ENCODE data around the gene ZFYVE16.
"Not testable (repeated sequence)": the region's sequence is repeated elsewhere in the genome, so short reads cannot be mapped to it uniquely, and the experiment has no call there.

The ZFYVE16 gene

DNA sequence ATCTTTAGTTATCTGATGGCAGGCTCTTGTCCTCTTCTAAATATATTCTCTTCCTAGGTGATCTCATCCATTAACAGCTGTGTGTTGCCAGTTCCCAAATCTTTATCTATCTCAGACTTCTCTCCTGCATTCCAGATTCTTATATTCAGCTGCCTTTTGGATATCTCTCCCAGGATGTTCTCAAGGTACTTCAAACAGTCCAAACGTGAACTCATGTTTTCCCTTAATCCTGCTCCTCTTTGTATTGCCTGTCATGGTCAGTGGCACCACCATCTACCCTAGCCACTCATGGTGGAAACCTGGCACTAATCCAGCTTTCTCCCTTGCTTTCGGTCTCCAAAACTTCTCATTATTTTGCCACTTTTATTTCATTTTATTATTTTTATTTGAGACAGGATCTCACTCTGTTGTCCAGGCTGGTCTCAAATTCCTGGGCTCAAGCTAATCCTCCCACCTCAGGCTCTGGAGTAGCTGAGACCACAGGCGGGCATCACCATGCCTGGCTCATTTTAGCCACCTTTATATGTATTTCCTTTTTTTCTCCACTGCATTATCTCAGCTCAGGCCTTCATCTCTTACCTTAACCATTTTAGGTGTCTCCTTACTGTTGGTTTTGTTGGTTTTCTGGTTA, 3.8 kb downstream of the ZFYVE16 start:
- DNase-seq, result no peak

DNA sequence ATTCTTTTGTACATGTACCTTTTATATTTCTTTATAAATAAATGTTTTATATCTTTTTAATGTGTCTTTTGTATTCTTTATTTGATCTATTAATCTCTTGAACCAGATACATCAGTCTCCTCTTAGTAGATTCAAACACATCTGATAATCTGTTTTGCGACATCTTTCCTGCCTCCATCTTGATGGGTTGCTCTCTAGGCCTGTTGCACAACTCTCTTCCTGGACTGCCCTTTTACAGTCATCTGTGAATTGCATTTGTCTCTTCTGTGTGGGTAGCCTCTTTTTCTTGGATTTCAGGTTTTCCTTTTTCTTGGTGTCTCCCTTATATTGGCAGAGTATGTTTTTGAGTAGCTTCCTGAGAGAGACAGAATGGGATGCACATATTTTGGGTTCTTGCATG, 6.2 kb downstream of the ZFYVE16 start:
- no peak for DNase-seq

DNA sequence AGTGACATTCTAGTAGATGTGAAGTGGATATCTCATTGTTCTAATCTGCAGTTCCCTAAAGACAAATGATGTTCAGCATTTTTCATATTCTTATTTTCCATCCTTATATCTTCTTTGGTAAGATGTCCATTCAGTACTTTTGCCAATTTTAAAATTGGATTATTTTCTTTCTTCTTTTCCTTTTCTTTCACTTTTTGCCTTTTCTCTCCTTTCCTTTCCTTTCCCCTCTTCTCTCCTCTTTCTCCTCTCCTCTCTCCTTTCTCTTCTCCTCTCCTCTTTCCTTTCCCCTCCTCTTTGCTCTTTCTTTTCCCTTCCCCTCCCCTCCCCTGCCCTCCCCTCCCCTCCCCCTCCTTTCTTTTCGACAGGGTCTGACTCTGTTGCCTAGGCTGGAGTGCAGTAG, 10.1 kb downstream of the ZFYVE16 start:
- no peak for DNase-seq

DNA sequence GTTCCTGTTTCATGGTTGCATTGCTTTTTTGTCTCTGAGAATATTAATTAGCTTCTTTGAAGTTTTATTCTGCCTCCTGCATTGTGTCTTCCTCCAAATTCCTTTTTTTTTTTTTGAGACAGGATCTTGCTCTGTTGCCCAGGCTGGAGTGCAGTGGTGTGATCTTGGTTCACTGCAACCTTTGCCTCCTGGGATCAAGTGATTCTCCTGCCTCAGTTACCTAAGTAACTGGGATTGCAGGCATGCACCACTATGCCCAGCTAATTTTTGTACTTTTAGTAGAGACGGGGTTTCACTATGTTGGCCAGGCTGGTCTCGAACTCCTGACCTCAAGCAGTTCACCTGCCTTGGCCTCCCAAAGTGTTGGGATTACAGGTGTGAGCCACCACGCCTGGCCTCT, 16.5 kb downstream of the ZFYVE16 start:
- DNase-seq, result not testable (repeated sequence)

DNA sequence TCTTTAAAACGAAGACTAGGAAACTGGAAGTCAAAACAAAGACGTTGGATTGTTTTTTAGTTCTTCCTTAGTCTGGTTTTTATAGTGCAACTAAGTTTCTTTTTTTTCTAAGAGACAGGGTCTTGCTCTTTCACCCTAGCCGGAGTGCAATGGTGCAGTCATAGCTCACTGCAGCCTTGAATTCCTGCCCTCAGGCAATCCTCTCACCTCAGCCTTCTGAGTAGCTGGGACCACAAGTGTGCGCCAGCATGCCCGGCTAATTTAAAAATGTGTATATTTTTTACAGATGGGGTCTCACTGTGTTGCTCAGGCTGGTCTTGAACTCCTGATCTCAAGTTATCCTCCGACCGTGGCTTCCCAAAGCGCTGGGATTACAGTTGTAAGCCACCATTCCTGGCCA, 27.6 kb downstream of the ZFYVE16 start:
- no peak for DNase-seq

DNA sequence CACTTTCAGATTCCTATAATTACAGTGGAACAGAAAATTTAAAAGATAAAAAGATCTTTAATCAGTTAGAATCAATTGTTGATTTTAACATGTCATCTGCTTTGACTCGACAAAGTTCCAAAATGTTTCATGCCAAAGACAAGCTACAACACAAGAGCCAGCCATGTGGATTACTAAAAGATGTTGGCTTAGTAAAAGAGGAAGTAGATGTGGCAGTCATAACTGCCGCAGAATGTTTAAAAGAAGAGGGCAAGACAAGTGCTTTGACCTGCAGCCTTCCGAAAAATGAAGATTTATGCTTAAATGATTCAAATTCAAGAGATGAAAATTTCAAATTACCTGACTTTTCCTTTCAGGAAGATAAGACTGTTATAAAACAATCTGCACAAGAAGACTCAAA, 29.5 kb downstream of the ZFYVE16 start:
- DNase-seq, result no peak

DNA sequence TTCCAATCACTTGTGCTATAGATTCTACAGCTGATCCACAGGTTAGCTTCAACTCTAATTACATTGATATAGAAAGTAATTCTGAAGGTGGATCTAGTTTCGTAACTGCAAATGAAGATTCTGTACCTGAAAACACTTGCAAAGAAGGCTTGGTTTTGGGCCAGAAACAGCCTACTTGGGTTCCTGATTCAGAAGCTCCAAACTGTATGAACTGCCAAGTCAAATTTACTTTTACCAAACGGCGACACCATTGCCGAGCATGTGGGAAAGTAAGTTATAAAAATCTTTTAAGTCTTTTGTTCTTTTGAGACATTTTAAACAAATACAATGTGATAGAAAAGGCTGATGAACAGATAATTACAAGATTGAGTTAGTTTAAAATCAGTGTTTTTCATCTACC, 30.9 kb downstream of the ZFYVE16 start:
- DNase-seq, result no peak

DNA sequence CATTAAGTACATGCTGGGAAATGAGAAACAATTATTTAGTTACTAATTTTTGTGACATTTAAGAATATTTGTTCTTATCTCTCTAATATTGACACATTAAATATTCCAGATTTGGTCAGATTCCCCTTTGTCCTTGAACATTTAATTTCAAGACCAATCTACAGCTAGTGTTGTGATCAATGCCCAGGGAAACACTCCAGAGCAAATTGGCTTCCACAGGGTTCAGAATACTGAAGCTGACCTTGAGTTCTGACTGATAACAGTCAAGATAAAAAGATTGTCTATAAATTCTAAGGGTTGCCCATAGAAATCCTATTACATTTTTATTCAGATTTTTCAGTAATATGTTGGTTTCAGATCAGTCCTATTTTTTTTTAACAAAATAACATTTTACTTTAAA, 31.3 kb downstream of the ZFYVE16 start:
- DNase-seq, result no peak

DNA sequence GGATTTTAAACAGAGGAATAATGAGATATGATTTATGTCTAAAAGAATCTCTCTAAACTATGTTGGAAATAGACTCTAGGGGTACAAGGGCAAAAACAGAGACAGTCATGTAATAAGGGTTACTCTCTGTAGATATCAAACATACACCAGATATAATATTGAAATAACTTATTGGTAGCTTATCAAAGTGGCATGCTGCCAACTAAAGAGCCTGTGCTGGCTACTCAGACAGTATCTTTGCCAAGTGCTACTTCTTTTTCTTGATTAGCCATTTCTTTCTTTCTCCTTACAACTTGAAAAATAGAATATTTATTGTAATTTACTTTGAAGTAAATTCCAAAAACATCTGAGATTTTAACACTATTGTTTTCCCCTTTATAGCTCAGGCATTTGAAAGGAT, 34.9 kb downstream of the ZFYVE16 start:
- DNase-seq, result no peak

DNA sequence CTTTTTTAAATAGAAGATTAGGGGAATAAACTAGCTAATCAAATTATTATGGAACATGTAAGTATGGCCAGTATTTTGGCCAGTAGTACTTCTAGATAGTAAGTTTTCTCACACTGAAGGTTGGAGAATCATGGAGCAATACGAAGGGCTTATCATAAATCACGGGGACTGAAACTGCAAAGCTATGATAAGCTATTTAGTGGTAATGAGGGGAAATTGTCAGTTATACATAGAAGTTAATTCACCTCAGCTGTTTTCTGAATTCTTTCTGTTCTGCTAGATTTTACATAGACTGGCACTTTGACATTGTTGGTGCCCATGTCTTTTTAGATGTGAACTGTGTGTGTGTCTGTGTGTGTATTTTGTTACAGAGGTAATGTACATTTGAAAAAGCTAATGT, 45.5 kb downstream of the ZFYVE16 start:
- no peak for DNase-seq

DNA sequence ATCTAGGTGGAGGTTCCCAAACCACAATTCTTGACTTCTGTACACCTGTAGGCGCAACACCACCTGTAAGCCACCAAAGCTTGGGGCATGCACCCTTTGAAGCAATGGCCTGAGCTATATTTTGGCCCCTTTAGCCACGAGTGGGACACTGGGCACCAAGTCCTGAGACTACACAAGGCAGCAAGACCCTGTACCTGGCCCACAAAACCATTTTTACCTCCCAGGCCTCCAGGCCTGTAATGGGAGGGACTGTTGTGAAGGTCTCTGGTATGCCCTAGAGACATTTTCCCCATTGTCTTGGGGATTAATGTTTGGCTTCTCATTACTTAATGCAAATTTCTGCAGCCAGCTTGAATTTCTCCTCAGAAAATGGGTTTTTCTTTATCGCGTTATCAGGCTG, 55.4 kb downstream of the ZFYVE16 start:
- DNase-seq, result no peak

DNA sequence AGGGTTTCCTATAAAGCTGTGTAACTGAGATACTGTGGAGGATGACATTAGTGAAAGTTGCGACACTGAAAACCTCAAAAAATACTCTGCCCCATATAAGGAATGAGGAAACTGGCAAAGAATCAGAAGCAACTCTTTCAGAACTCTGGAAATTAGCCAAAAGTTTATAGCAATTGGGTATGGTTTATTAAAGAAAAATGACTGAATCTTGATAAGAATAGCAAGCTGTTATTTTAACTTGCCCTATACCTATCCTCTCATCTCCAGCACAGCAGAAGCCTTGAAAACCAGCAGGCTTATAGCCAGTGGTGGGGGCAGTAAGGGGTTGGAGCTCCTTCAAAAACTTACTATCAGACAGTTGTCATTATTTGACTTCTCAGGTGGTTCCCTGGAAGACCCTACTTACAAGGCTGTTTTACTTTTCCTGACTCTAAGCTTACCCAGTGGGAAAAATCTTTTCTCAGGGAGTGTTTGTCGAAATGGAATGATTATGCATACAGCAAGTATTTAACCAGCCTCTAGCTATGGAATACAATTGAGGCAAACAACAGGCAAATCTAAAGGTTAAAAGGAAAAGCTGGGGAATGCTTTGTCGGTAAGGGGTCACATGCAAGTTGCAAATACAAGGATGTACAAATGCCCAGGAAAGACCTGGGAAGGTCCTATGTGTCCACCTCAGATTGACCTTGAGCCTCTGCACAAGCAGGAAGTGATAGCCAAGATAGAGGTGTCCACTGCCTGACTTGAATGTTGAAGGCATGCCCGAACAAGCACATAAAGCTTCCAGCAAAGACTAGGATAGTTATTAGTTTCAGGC, 59.0 kb downstream of the ZFYVE16 start:
- DNase-seq, result no peak

DNA sequence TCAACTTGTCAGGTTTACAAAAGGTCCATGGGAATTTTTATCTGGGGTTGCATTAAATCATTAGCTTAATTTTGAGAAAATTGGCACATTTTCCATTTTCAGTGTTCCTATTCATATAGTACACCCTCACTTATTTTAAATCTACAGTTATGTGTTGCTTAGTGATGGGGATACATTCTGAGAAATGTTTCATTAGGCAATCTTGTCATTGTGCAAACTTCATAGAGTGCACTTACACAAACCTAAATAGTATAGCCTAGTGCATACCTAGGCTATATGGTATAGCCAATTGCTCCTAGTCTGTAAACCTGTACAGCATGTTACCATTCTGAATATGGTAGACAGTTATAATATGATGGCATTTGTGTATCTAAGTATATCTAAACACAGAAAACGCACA, 60.3 kb downstream of the ZFYVE16 start:
- no peak for DNase-seq

DNA sequence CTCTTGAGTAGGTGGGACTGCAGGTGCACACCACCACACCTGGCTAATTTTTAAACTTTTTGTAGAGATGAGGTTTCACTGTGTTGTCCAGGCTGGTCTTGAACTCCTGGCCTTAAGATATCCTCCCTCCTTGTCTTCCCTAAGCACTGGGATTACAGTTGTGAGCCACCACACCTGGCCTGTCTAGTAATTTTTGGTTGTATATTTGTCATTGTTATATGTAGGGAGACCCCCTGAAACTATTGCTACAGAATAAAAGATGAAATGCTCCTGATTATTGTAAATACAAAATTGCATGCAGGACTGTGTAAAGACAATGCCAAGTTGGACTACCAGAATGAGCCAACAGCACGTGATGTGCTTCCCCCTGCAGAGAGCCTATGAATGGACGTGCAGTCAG, 62.8 kb downstream of the ZFYVE16 start:
- DNase-seq, result not testable (repeated sequence)

DNA sequence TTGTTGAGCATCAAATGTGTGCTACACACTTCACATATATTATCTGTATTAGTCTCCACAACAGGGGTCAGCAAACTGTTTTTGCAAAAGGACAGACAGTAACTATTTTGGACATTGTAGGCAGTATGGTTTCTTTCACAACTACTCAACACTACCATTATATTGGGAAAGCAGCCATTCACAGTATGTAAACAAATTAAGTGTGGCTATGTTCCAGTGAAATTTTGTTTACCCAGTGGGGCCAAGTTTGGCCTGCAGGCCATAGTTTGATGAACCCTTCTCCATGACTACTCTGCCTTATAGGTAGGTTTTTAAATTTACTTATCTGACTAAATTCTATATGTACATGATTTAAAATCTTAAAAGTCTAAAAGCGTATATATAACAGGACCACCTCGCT, 67.1 kb downstream of the ZFYVE16 start:
- no peak for DNase-seq

DNA sequence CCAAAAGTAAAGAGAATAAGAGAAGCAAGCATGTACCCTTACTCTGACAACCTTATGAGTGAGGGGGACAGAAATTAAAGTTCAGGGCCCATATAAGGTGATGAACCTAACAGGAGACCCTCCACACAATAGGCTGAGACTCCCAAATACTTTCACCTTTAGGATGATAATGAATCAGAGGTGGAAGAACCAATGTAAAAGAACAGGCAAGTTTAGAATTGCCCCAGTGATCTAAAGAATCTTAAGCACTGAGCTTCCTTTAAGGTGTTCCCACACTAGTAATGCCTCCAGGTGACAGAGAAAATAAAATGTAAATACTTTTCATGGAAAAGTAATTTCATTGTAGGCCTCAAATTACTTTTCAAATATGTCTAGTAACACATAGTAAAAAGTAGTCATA, 71.8 kb downstream of the ZFYVE16 start:
- no peak for DNase-seq

DNA sequence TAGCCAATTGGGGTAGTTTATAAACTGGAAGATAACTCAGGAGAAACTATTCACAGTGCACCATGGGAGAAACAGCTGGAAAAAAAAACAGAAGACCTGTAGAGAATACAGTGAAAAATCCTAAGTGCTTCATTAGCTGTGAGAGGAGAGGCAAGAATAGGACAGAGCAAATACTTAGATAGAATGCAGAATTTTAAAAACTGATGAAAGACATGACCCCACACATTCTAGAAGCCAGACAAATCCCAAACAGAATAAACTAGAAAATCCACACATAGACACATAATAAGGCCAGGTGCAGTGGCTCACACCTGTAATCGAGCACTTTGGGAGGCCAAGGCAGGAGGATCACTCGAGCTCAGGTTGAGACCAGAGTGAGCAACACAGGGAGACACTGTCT, 72.5 kb downstream of the ZFYVE16 start:
- no peak for DNase-seq

DNA sequence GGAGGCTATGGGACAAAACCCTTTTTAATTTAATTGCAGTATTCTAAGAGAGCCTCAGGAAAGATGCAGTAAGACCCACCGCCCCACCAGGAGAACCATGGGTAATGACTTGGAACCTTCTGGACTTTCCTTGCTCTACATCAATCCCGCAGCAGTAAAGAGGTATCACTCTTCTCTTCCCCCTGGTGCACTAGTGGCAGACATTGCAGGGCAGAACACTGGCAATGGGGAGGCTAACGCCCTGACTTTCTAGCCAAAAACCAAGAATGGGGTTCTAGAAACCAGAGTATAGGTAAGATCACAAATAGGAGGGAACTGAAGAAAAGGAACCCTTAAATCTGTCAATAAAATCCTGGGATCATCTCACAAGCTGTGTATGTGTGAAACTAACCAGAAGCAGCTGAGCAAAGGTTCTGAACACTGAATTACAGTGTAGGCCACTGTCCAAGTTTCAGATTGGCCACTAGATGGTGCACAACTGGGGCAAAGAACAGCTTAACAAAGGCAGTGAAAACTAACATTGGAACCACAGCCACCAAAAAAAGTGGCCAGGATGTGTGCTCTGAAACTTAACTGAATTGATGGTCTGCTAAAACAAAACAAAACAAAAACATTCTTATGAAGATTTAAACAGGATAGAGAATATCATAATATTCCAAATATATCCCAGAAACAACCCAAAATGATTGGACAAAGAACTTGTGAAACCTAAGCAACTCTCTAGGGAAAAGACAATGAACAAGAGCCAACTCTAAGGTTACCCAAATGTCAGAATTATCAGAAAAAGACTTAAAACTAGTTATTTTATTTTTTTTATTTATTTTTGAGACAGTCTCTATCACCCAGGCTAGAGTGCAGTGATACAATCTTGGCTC, 73.4 kb downstream of the ZFYVE16 start:
- no peak for DNase-seq

DNA sequence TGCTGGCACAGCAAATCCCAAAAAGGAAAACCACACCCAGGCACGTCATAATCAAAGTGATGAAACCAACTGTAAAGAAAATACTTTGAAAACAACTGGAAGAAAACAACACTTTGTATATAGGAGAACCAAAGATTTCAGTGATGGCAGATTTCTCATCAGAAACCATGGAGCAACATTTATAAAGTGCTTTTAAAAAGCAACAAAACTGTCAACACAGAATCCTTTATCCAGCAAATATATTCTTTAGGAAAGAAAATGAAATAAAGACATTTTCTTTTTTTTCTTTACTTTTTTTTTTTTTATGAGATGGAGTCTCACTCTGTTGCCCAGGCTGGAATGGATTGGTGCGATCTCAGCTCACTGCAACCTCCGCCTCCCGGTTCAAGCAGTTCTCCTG, 74.7 kb downstream of the ZFYVE16 start:
- no peak for DNase-seq

DNA sequence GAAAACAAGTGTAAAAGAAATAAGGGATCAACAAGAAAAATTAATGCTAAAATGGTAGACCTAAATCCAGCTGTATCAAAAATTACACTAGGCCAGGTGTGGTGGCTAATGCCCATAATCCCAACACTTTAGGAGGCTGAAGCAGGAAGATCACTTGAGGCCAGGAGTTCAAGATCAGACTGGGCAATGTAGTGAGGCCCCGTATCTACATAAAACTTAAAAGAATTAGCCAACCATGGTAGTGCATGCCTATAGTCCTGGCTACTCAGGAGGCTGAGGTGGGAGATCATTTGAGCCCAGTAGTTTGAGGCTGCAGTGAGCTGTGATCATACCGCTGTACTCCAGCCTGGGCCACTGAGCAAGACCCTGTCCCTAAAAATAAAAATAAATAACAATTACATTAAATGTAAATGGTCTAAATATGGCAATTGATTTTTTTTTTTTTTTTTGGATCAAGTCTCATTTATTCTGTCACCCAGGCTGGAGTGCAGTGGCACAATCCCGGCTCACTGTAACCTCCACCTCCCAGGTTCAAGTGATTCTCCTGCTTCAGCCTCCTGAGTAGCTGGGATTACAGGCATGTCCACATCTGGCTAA, 75.9 kb downstream of the ZFYVE16 start:
- DNase-seq, result no peak

DNA sequence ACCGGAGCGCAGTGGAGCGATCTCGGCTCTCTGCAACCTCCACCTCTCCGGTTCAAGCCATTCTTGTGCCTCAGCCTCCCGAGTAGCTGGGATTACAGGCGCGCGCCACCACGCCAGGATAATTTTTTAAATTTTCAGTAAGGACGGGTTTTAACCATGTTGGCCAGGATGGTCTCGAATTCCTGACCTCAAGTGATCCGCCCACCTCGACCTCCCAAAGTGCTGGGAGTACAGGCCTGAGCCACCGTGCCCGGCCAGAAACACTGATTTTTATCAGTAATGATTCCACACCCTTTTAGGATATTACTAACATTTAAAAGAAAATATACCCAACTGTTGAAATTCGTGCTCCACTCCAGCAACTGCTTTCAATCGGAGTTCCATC, 79.6 kb downstream of the ZFYVE16 start:
- no peak for DNase-seq

DNA sequence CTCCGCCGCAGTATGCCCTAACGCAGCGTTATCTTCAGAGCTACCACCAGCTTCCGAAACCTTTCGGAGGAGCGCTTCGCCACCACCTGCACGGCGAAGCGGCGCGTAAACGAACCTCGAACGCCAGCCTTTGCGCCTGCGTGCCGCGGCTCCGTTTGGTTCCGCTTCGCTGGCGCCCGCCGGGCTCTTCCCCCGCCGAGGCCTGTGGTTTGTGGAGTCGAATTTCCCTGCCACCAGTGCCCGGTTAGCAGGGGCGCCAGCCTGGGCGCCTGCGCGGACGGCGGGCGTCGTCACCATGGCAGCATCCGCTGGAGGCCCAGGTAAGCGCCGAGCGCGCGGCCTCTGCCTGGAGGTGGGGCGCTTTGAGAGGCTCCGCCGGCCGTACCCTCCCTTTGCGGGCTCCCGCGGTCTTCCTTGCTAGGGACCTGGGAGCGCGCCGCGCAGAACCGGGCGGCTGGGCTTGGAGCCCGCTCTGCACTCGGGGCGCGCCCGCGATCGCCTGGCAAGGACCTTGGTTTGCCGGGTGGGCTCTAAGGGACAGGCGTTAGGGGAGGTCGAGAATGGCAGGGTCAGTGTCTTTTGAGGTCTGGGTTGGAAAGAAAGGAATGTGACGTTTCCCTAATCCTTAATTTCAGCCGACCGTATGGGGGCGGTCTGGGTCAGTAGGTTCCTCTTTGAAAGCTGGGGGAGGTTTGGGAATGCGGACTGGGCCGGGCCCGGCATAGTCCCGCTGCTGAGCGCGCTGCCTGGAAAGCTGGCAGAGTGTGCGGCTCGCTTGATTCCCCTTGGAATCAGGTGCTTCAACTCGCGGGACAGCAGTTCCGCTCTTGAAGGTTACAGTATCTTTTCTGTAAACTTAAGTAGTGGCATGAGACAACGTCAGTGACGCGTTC, 80.2 kb downstream of the ZFYVE16 start, which contains the start of gene FAM151B:
TSS of gene FAM151B (plus strand) at position 272 of the 893 bp plus-strand sequence. CDS start at position 296, 24 bp downstream.
- peak; percentile 71 to 89 for DNase-seq
